Neutrophil (primary cell): Measurements from ENCODE around the gene EFNB2.

Source experiments
- H3K27ac ChIP-seq: fragments of 200-600 bp; sonication (generic); 2 replicates; pipeline ENCODE4 v1.5.1; 2016; ENCODE audit warnings: mild to moderate bottlenecking, moderate library complexity
- H3K27me3 ChIP-seq: fragments of 200-600 bp; sonication (generic); 2 replicates; pipeline ENCODE4 v1.6.0; 2016; ENCODE audit warnings: mild to moderate bottlenecking
- H3K36me3 ChIP-seq: fragments of 200-600 bp; sonication (generic); 2 replicates; pipeline ENCODE4 v1.5.1; 2017
- H3K4me1 ChIP-seq, 2 experiments: fragments of 200-600 bp in 1 of 2; sonication (generic) in 1 of 2; 1 replicate in 1 of 2; 2 replicates in 1 of 2; pipeline versions ENCODE4 v1.5.1 to v1.6.1; 2013 to 2016; ENCODE audit warnings: low read depth in 1 of 2, low read length in 1 of 2, mild to moderate bottlenecking in 1 of 2, moderate library complexity in 1 of 2; ENCODE audit not compliant: control insufficient read depth in 1 of 2, insufficient read depth in 1 of 2
- H3K4me3 ChIP-seq, 2 experiments: fragments of 200-600 bp in 1 of 2; sonication (generic) in 1 of 2; 1 replicate in 1 of 2; 2 replicates in 1 of 2; pipeline ENCODE4 v1.5.1; 2013 to 2016; ENCODE audit warnings: low read depth in 1 of 2, low read length in 1 of 2, mild to moderate bottlenecking in 1 of 2, moderate library complexity in 1 of 2
- H3K9me3 ChIP-seq: fragments of 200-600 bp; sonication (generic); 2 replicates; pipeline ENCODE4 v1.5.1; 2016
- CTCF ChIP-seq: fragments of 200-600 bp; sonication (generic); IDR thresholded peaks from 2 replicates; pipeline ENCODE4 v1.5.1; 2016; ENCODE audit warnings: antibody characterized with exemption

The EFNB2 gene

GRCh38 chr13:106492588-106493475 lies 42.6 kb downstream of the EFNB2 start:
- Histone ChIP-seq H3K4me3 (no peak overlapping the region), H3K27me3 (peaks cover 54% of the 10 kb centered on the region), H3K36me3 (no peaks in the 10 kb centered on the region), H3K27ac (peak overlapping the region; percentile 36), H3K9me3 (no peaks in the 10 kb centered on the region), H3K4me1 (peaks cover 35 to 44% of the 10 kb centered on the region in 2 experiments)
- TF ChIP-seq CTCF: no peak

GRCh38 chr13:106491928-106492587 lies 43.4 kb downstream of the EFNB2 start:
- no peak for TF ChIP-seq CTCF
- no peak overlapping the region for H3K27ac ChIP-seq
- H3K4me1 ChIP-seq: peaks cover 32 to 41% of the 10 kb centered on the region in 2 experiments
- H3K9me3 ChIP-seq: no peaks in the 10 kb centered on the region
- H3K4me3 ChIP-seq: no peak overlapping the region
- peaks cover 59% of the 10 kb centered on the region for H3K27me3 ChIP-seq
- H3K36me3 ChIP-seq: no peaks in the 10 kb centered on the region

- H3K27me3 ChIP-seq: peaks cover 63% of the 10 kb centered on the region
- H3K4me1 ChIP-seq: peaks cover 32 to 39% of the 10 kb centered on the region in 2 experiments
- no peak for TF ChIP-seq CTCF
- no peak overlapping the region for H3K4me3 ChIP-seq
- no peak overlapping the region for H3K27ac ChIP-seq
- no peaks in the 10 kb centered on the region for H3K9me3 ChIP-seq
- no peaks in the 10 kb centered on the region for H3K36me3 ChIP-seq
These were observed 44.0 kb downstream of the EFNB2 start for GRCh38 chr13:106491463-106491862.

DNA sequence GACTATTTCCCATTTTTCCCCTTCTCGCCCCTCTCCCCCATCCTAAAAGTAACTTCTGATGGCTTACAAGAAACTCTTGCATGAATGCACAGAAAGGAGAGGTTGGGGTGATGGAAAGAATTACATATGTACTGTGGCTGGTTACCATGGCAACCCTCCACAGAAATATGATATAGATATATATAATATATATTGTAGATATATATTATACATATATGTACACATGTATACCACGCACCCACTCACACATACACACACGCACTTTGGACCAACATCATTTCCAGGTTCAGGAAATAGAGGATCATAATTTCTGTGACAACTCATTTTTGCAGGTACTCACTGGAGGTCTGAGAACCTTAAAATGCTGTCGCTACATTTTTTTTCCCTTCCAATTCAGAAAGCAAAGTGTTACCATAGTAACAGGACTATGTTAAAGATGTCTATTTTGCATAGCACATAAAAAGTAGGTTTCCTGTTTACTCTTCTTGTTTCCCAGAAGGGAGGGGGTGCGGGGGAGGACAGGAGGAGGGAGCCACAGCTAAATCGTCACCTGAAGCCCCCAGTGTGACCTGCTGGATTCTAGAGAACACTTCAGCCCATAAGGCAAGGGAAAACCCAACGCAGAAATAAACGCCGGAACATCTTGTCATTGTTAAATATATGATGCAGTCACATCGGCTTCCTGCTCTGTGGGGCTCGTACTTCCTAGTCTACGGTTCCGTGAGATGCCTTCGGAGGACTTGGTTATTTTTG lies 44.7 kb downstream of the EFNB2 start:
- TF ChIP-seq CTCF: no peak
- peaks cover 64% of the 10 kb centered on the region for H3K27me3 ChIP-seq
- no peaks in the 10 kb centered on the region for H3K36me3 ChIP-seq
- no peak overlapping the region for H3K27ac ChIP-seq
- H3K9me3 ChIP-seq: no peaks in the 10 kb centered on the region
- no peak overlapping the region for H3K4me3 ChIP-seq
- H3K4me1 ChIP-seq: peaks cover 32 to 34% of the 10 kb centered on the region in 2 experiments

- Histone ChIP-seq H3K27me3 (peaks cover 71% of the 10 kb centered on the region), H3K4me3 (no peak overlapping the region), H3K36me3 (no peaks in the 10 kb centered on the region), H3K4me1 (peaks cover 32 to 34% of the 10 kb centered on the region in 2 experiments), H3K27ac (no peak overlapping the region), H3K9me3 (no peaks in the 10 kb centered on the region)
- TF ChIP-seq CTCF: no peak
These were observed 45.5 kb downstream of the EFNB2 start for GRCh38 chr13:106489849-106490568.
